ENCODE data around the gene MICAL2.

MICAL2 gene

DNA sequence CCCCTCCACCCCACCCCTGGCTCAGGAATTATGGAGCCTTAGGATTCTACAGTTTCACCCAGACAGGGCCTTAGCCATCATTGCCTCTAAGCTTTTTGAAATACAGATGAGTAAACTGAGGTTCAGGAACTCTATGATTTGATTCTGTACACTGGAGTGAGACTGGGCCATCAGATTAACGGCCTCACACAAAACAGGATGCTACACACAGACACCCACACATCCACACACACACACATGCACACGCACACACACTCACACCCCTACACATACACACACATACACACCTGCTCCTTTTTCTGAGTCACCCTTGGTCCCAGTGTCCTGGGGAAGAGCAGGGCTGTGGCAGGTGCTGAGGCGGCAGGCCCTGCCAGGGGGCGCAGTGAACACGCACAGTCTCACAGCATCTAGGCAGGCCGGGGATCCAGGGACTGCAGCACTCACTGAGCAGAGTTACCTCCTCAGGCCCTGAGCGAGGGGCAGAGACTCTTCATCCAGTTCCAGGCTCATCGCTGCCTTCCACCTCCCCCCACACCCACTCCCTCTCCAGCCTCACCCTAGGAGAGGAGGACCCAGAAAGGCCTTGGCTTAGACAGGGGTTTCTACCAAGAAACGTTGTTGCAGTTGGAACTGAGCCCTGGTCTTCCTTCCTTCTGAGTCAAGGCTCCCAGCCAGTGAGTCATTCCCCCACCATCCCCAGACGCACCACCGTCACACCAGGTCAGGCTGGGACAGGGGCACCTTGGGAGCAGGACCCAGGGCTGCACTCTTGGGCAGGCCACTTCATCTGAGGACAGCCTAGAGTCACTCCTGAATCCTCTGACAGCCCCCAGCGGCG, 177.2 kb downstream of the MICAL2 start:
- DNase-seq (ENCODE audit: low read depth) = peak; percentile 98

DNA sequence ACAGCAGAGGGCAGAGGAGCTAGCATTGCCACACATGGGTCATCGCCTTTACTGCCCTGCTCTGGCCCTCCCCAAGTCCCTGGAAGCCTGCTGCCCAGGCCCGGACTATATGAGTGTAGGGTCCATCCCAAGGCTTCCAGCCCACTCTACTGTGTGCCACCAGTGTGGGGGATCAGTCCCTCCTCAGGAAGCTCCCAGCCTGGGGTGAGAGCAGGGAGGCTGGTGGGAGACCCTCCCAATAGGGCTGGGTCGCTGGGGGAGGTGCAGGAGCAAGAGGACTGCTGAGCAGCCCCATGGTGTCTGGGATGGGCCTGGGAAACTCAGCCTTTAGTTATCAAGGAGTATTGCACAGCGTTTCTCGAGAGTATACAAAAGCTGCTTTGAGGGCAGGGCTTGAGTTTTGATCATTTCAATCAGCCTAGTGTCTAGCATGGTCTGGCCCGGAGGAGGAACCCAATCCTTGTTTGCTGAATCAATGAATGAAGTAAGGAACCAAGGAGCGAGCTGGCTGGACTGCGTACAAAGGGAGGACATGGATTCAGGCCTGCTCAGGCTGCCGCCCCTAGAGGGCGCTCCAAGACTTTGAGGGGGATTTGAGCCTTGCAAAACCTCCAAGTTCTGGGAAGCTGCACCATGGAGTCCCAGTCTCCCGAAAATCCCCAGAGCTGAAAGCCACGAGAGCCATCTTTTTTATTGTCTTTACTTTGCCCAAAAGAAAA, 178.0 kb downstream of the MICAL2 start:
- peak; percentile 93 for DNase-seq (ENCODE audit: low read depth)

DNA sequence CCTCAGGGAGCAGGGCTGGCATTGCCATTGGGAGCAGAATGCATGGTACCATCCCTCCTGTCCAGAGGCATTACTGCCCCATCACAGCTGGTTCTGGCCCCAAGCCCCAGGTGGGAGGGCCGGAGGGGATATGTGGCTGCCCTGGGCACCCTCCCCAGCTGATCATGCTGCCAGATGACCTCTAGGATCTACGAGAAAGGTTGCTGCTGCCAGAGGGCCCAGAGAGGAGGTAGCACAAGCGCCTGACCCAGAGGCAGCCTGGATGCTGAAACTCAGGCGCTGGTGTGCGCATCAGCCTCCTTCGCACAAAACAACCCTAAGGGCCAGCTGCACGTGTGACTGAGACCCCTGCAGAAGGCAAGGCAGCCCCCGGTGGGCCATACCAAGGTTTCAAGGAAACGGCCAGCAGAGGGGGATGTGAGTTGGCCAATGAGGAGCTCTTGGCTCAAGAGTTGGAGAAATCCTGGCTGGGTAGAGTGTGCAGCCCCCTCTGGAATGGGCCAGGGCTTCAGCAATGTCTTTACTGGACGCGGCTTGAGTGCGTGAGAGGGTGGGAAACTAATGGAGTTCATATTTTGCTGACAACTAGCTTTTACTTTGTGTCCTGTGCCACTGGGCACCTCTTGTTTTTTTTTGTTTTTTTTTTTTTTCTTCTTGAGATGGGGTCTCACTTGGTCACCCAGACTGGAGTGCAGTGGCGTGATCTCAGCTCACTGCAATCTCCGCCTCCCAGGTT, 178.7 kb downstream of the MICAL2 start:
- no peak for DNase-seq (ENCODE audit: low read depth)

DNA sequence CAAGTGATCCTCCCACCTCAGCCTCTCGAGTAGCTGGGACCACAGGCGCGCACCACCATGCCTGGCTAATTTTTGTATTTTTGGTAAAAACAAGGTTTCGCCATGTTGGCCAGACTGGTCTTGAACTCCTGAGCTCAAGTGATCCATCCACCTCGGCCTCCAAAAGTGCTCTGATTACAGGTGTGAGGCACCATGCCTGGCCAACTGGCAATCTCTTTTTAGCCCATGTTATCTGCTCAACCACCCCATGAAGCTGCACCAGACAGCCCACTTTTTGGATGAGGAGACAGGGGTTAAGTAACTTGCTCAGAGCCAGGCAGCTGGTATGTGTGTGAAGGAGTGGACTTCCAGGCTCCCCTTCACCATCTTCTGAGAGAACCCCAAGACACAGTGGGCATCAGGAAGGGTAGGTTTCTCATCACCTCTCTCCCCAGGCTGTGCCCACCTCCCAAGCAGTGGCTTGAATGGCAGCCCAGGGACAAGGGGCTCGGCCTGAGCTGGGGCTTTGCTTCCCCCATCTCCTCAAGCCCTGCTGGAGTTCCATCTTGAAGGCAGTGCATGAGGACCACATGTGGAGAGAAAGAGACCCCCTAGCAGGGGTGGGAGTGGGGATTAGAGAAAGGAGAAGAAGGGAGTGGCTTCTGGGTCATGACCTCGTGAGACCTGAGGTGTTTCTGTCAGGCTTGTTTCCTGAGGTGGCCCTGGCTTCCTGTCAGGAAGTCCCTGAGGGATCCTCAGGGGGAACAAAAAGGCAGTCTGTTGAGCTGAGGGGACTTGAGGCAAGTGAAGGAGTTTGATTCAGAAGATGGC, 179.5 kb downstream of the MICAL2 start:
- no peak for DNase-seq (ENCODE audit: low read depth)

DNA sequence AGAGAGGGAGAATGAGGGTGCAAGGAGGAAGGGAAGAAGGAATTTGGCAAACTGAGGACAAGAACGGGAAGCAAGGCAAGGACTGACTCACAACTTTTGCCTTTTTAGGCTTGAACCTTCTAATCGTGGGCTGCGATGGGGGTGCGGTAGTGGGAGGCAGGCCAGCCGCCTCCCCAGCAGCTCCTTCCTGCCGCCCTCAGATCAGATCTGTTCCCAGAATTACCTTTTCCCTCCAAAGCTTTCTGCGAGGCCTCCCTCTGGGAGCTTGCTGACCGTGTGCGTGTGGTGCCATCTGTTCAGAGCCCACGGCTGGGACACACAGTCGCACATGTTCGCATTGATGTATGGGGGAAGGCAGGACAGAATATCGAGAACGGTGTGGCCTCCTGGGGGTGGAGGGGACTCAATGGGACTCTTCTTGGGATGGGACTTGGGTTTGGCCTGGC, 180.1 kb downstream of the MICAL2 start:
- DNase-seq (ENCODE audit: low read depth) = no peak

DNA sequence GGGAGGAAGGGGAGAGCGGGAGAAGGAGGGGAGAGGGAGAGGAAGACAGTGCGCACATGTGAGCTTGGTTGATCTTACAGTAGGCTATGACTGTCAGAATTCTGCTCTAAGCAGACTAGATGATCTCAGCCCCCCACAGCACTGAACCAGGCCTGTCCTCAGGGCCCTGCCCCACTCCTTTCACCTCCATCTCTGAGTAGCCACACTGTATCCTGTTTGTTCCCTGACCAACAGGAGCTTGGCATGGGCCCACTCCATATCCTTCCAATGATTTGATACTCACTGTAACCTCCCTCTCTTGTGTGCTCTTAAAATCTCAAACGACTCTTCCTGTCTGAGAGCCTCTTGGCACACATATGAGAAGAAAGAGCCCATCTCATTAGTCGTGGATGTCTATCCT, 180.9 kb downstream of the MICAL2 start:
- DNase-seq (ENCODE audit: low read depth) = no peak

DNA sequence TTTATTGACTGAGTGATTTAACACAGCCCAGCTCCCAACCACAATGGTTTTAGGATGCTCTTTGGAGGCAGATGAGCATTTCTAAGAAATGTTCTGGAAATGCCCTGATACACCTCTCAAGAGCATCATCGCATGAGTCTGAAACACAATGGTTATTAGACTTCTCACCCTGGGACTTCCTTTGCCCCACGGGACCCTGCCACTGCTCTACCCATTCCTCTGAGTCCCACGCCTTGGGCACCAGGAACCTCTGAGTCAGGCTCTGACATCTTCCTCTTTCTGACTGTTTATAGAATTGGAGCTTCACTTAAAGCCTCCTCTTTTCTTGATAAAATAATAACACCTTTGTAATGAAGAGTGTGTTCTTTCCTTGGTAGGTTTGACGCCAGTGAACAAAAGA, 181.4 kb downstream of the MICAL2 start:
- DNase-seq (ENCODE audit: low read depth) = no peak

DNA sequence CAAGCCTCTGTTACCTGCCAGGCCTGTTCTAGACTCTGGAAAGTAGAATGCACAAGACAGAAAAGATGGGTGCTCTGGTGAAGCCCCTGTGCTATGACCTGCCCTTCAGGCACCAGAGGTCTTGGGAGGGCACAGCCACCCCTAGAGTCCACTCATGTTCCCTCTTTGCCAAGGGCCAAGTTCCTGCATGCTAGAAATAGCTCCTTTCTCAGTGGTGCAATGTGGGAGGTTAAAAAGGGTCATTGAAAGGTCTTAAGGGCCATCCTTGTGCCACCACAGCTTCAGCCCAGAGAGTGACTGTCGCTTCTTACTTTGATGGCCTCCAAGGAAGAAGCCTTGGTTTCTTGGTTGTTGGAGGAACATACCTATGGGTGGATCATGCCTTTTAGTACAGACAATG, 182.4 kb downstream of the MICAL2 start:
- DNase-seq (ENCODE audit: low read depth) = no peak

DNA sequence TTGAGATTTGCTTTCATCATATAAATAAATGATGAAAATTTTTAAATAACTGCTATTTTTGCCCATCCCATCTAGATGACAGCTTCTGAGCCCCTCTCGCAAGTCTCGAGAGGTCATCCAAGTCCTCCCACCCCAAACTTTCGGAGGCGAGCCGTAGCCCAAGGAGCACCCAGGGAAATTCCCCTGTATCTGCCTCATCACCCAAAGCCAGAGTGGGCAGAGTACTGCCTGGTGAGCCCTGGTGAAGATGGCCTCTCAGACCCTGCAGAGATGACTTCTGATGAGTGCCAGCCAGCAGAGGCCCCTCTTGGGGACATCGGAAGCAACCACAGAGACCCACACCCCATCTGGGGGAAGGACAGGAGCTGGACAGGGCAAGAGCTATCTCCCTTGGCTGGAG, 183.1 kb downstream of the MICAL2 start:
- no peak for DNase-seq (ENCODE audit: low read depth)

DNA sequence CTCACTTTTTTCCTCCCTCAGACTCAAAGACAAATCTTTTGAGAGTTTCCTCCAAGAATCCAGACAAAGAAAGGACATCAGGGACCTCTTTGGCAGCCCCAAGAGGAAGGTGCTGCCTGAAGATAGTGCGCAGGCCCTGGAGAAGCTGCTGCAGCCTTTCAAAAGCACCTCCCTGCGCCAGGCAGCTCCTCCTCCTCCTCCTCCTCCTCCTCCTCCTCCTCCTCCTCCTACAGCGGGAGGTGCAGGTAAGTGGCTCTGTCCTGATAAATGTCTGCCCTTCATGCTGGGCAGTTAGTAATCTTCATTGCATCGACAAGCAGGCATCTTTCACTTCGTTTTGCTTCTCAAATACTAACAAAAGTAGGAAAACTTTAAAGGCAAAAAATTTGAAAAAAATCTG, 184.2 kb downstream of the MICAL2 start:
- no peak for DNase-seq (ENCODE audit: low read depth)

DNA sequence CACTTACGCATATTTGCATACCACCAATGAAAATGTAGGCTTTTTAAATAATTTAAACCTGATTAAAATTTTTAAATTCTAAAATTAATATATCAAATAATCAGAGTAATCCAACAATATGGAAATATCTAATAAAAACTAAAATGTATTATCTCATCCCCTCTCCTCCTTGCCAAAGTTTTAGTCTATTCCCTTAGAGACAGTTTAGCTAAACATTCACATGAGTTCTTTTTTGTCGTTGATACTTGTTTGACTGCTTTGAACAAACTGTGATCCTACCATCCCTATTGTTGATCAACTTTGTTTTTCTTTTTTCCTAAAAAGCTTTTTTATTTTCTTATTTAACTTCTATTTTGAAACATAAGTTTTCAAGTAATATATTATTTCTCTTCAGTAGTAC, 185.6 kb downstream of the MICAL2 start:
- DNase-seq (ENCODE audit: low read depth) = no peak

DNA sequence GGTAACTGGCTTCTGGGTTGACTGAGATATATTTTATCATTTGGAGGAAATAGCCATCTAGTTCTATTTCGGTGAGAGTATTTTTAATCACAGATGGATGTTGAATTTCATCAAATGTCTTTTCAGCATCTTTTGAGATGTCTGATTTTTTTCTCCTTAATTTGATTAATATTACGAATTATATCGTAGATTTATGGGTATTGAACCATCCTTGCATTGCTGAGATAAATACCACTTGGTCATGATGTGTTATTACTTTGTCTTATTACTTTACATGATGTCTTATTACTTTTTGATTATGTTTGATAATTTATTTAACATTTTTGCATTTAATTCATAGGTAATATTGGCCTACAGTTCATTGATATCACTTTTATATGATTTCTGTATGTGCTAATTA, 188.2 kb downstream of the MICAL2 start:
- no peak for DNase-seq (ENCODE audit: low read depth)

DNA sequence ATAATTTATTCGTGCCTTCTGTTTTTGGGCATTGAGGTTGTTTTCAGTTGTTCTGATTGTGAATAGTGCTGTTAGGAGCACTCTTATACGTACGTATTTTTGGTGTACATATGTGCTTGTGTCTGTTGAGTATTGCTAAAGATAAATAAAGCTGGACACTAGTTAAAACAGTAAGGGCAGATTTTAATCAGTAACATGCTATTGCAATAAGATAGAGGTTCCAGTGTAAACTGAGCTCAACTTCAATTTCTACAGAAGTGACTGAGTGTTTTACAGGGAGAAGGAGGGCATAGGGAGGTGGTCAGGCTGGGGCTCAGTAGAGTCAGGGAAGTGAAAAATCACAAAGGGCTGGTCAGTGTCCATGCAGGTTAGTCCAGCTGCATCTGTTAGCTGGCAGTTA, 191.0 kb downstream of the MICAL2 start:
- DNase-seq (ENCODE audit: low read depth) = no peak

DNA sequence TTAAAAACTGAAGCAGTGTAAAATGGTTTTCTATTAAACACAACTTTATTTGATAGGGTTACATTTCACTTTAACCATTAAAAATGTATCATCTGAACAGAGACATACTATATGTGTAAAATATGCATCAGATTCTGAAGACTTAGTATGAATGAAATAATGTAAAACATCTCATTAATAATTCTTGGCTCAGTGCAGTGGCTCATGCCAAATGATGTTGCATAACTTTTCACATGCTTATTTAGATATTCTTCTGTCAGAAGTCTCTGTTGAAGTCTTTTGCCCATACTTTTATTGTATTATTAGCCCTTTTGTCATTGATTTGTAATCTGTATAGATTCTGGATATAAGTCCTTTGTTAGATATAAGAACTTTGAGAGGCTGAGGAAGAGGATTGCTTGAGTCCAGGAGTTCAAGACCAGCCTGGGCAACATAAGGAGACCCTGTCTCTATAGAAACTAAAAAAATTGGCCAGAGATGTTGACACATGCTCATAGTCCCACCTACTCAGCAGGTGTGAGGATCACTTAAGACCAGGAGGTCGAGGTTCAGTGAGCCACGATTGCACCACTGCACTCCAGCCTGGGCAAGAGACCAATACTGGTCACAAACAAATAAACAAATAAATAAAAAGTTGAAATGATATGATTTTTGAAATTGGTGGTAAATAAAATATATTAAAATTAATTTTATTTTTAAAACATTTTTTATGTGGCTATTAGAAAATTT, 193.2 kb downstream of the MICAL2 start:
- DNase-seq (ENCODE audit: low read depth) = peak; percentile 77

DNA sequence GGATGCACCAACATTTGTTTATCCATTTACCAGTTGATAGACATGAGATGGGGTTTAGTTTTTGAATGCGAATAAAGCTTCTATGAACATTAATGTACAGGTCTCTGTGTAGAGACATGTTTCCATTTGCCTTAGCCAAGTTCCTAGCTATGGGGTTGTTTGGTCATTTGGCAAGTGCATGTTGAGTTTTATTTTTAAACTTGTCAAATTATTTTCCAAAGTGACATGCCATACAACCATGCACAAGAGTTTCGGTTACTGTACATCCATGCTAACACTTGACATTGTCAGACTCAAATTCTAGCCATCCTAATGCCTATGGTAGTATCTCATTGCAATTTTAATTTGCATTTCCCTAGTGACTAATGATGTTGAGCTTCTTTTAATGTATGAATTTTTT, 196.4 kb downstream of the MICAL2 start:
- DNase-seq (ENCODE audit: low read depth) = no peak

DNA sequence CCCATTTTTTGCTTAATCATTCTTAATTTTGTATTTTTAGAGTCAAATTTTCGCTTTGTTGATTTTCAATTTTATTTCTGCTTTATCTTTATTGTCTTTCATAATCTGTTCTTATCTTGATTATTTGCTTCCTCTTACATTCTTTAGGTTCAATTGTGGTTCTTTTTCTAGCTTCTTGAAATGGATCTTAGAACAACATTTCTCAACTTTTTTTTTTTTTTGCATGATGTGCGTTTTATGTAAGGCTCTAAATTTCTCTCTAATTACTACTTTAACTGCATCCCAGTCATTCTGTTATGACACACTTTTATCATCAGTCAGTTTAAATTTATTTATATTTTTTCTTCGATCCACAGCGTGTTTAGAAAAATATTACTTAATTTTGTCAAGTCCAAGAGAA, 201.7 kb downstream of the MICAL2 start:
- no peak for DNase-seq (ENCODE audit: low read depth)

All from iris pigment epithelial cell (primary cell).